SH-SY5Y (cell line): ENCODE data around the gene PRG2.

Source experiments
- GATA2 ChIP-seq: IDR thresholded peaks from 2 replicates; pipeline ENCODE4 v1.6.1; 2011; ENCODE audit warnings: mild to moderate bottlenecking, low read depth, low read length
- GATA3 ChIP-seq: IDR thresholded peaks from 2 replicates; pipeline ENCODE4 v1.6.1; 2011; ENCODE audit warnings: low read depth, mild to moderate bottlenecking, low read length, moderate library complexity

- TF ChIP-seq GATA2 (no peak), GATA3 (no peak)
Measured at GRCh38 chr11:57356268-57356667, 34.2 kb downstream of the PRG2 start.
